A673 (cell line): ENCODE data around the gene MICAL2. TPM values are rescaled to one million over a fixed set of nuclear protein-coding genes. Genes with fewer than 3 reads are reported as not detected.

ENCODE experiments used
- BruUV-seq: library from RNA; stranded (reverse); fragments of 400-500 nt; replicated peaks from 2 replicates; lab custom pipeline; 2021; lab: Mats Ljungman, UMichigan
- CTCF ChIA-PET: fragments of 300-600 bp; sonication (Branson Sonifier 250); formaldehyde crosslinking; loops from one replicate; lab custom pipeline; 2022; ENCODE audit warnings: antibody characterized with exemption; lab: Charles Lee
- POLR2A ChIA-PET: fragments of 300-600 bp; sonication (Branson Sonifier 250); formaldehyde crosslinking; loops from one replicate; lab custom pipeline; 2022; ENCODE audit warnings: antibody characterized with exemption; ENCODE audit not compliant: low non-redundant PET; lab: Charles Lee
- DNase-seq: peaks from one replicate; pipeline ENCODE4 v3.0.0-alpha.2; 2015; ENCODE audit warnings: low spot score
- H3K27ac ChIP-seq: fragments of 200-600 bp; sonication (generic); 2 replicates; pipeline ENCODE4 v1.5.1; 2016; ENCODE audit warnings: mixed run types, low read depth, mild to moderate bottlenecking, mixed read lengths, antibody characterized with exemption, low read length; ENCODE audit not compliant: poor library complexity, severe bottlenecking
- H3K27me3 ChIP-seq: fragments of 200-600 bp; sonication (generic); replicated peaks from 2 replicates; pipeline ENCODE4 v1.6.1; 2017; ENCODE audit warnings: mixed run types, low read depth, mild to moderate bottlenecking, mixed read lengths, antibody characterized with exemption, low read length; ENCODE audit not compliant: insufficient read depth, poor library complexity
- H3K36me3 ChIP-seq: fragments of 200-600 bp; sonication (generic); 2 replicates; pipeline ENCODE4 v1.6.1; 2016; ENCODE audit warnings: mixed run types, mild to moderate bottlenecking, mixed read lengths, antibody characterized with exemption, low read length; ENCODE audit not compliant: insufficient read depth, poor library complexity, severe bottlenecking
- H3K4me1 ChIP-seq: fragments of 200-600 bp; sonication (generic); 2 replicates; pipeline ENCODE4 v1.6.1; 2017; ENCODE audit warnings: mixed run types, mild to moderate bottlenecking, mixed read lengths, antibody characterized with exemption, low read length; ENCODE audit not compliant: insufficient read depth, poor library complexity, severe bottlenecking
- H3K4me3 ChIP-seq: fragments of 200-600 bp; sonication (generic); 2 replicates; pipeline ENCODE4 v1.5.1; 2016; ENCODE audit warnings: low read depth, mixed run types, mild to moderate bottlenecking, mixed read lengths, low read length; ENCODE audit not compliant: poor library complexity, severe bottlenecking
- H3K9me3 ChIP-seq: fragments of 200-600 bp; sonication (generic); 2 replicates; pipeline ENCODE4 v1.6.1; 2016; ENCODE audit warnings: mixed run types, low read depth, mild to moderate bottlenecking, mixed read lengths, antibody characterized with exemption, low read length; ENCODE audit not compliant: poor library complexity, severe bottlenecking
- EZH2 ChIP-seq: fragments of 200-600 bp; sonication (generic); IDR thresholded peaks from 2 replicates; pipeline ENCODE4 v1.6.1; 2017; ENCODE audit warnings: borderline replicate concordance, low read depth, mild to moderate bottlenecking, mixed read lengths, antibody characterized with exemption, low read length; ENCODE audit not compliant: poor library complexity, severe bottlenecking
- intact Hi-C: fragments of 100-400 bp; cut with micrococcal nuclease; formaldehyde crosslinking; loops from one replicate; pipeline ENCODE4 v1.10.0; 2022; ENCODE audit not compliant: unreplicated experiment
- total RNA-seq: library from RNA; stranded (reverse); gene quantifications from 2 replicates; pipeline ENCODE4 v1.2.3, GENCODE V29; 2021
- TF ChIP-seq, protein P1 (sequence below): fragments of 300-800, 200-600 bp; sonication (generic); conservative IDR thresholded peaks from 2 replicates; pipeline ENCODE4 v1.5.1; 2017; ENCODE audit warnings: low read depth, mild to moderate bottlenecking, antibody characterized with exemption, low read length, moderate library complexity, mixed read lengths

Gene MICAL2
- total RNA-seq, 1 experiment from 2014 or later: 1.1 TPM

DNA sequence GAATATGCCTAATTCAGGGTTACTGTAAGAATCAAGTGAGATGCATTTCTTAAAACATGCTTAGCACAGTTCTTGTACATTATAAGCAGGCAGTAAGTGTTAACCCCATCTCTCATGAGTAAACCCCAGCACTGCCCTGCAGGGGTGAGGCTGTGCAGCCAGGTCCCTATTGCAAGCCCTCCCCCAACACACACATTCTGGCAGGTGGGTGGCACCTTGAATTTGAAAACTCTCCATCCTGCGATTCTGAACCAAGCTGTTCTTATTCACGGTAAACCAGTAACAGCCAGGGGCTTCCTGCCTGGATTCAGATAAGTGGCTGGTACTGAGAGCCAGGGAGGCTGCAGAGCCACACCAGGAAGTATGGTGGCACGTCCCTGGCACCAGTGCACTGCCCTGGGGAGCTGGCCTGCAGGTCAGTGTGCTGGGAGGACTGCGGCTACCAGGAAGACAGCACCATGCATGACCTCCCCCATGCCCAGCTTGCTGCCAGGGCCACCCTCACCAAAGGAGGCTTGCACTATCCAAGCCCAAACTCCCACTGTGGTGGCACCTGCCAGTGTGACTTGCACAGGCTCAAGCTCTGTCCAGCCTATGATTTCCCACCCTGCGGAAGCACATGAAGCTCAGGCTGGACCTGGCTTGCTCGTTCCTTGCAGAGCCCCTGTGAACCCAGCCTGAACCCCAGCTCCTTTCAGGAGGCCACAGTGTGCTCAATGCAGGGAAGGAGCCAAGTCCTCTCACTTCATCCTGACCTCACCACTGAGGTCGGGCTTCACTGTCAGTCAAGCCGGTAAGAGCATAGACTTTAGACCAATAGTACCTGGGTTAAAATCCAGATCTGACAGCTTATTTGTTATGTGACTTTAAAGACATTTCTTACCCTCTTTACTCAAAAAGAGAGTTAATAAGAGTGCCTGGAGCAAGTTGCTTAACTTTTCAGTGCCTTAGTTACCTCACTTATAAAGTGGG is 88.1 kb downstream of the MICAL2 start:
- Histone ChIP-seq H3K9me3 (no peaks in the 10 kb centered on the region), H3K4me3 (no peak overlapping the region), H3K27me3 (no peaks in the 10 kb centered on the region), H3K4me1 (no peaks in the 10 kb centered on the region), H3K27ac (no peak overlapping the region), H3K36me3 (no peaks in the 10 kb centered on the region)
- no TSS peak for BruUV-seq
- TF ChIP-seq EZH2: no peak
- TF ChIP-seq, protein P1, sequence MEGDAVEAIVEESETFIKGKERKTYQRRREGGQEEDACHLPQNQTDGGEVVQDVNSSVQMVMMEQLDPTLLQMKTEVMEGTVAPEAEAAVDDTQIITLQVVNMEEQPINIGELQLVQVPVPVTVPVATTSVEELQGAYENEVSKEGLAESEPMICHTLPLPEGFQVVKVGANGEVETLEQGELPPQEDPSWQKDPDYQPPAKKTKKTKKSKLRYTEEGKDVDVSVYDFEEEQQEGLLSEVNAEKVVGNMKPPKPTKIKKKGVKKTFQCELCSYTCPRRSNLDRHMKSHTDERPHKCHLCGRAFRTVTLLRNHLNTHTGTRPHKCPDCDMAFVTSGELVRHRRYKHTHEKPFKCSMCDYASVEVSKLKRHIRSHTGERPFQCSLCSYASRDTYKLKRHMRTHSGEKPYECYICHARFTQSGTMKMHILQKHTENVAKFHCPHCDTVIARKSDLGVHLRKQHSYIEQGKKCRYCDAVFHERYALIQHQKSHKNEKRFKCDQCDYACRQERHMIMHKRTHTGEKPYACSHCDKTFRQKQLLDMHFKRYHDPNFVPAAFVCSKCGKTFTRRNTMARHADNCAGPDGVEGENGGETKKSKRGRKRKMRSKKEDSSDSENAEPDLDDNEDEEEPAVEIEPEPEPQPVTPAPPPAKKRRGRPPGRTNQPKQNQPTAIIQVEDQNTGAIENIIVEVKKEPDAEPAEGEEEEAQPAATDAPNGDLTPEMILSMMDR: no peak
- intact Hi-C loops: no loop called here
- no peak for DNase-seq
- CTCF ChIA-PET: no interaction called here
- POLR2A ChIA-PET: no interaction called here

DNA sequence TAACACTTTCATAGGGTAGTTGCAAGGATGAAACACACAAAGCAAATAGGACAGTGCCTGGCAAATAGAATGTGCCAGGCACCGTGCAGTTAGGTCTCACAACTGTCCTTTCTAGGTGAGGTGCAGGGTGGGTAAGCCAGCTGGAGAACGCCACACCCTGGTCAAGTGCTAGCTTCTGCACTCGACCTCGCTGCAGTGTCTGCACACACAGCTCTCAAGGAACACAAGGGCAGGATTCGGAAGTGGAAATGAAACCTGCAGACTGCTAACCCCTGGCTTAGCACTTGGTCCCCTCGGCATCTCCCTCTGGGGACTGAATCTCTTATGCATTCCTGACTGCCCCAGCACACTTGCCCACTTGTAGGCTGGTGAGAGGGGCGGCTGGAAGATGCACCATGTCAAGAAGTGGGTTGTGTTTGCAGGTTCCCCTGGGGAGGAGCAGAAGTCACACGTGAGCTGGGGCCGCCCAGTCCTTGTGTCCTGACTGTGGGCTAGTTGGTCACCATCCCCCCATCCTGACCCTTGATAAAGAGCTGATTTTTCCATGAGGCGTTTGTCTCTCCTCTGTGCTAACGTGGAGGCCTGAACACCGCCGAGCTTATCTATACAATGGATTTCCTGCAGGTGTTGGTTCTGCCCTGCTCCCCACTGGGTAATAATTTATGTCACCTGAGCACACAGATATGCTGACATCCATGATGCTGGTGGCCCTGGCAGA is 89.0 kb downstream of the MICAL2 start:
- no peaks in the 10 kb centered on the region for H3K9me3 ChIP-seq
- no peak overlapping the region for H3K27ac ChIP-seq
- intact Hi-C loops: no loop called here
- no peak overlapping the region for H3K4me3 ChIP-seq
- no peak for DNase-seq
- CTCF ChIA-PET: no interaction called here
- no peaks in the 10 kb centered on the region for H3K27me3 ChIP-seq
- no TSS peak for BruUV-seq
- H3K4me1 ChIP-seq: no peaks in the 10 kb centered on the region
- POLR2A ChIA-PET: no interaction called here
- no peak for TF ChIP-seq EZH2
- TF ChIP-seq, protein P1: no peak
- no peaks in the 10 kb centered on the region for H3K36me3 ChIP-seq

DNA sequence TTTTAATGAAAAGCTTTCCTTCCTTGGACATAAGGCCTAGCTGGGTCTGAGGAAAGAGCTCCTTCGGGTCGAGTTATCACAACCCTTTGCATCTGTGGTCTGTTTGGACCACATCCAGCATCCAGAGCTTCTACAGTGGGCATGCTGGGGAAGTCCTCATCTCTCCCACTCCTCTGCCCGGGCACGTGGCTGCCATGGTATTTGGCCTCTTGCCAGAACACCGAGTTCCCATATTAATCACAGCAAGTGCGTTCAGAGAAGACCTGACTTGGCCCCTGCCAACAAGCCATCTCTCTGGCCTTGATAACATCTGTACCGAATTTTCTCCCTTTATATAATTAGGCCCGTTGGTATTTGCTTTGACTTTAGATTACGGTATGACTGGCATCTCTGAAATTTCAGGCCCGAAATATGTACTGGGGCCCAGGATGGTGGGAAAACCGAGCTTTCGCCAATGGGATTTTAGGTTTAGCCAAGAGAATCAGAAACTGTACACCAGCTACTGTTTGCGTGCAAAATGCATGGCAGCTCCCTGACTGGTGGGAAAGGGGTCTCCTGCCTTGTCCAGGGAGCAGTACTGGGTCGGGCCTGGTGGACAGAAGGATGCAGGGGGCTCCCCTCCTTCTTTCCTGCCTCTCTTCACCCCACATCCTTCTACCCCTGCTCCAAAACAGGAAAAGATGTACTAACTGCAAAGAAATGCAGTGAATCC is 90.0 kb downstream of the MICAL2 start:
- H3K27me3 ChIP-seq: no peaks in the 10 kb centered on the region
- no TSS peak for BruUV-seq
- CTCF ChIA-PET: no interaction called here
- POLR2A ChIA-PET: no interaction called here
- intact Hi-C loops: no loop called here
- no peak for DNase-seq
- no peak overlapping the region for H3K27ac ChIP-seq
- H3K4me3 ChIP-seq: no peak overlapping the region
- TF ChIP-seq, protein P1: no peak
- TF ChIP-seq EZH2: no peak
- H3K9me3 ChIP-seq: no peaks in the 10 kb centered on the region
- no peaks in the 10 kb centered on the region for H3K4me1 ChIP-seq
- H3K36me3 ChIP-seq: no peaks in the 10 kb centered on the region
